ENCODE measurements around the gene ADAM22. TPM values are rescaled to one million over a fixed set of nuclear protein-coding genes. Genes with fewer than 3 reads are reported as not detected.

Gene ADAM22
- total RNA-seq, 1 experiment from 2014 or later: 10.0 TPM

GRCh38 chr7:88111140-88111743, 177.2 kb downstream of the ADAM22 start:
- Histone ChIP-seq H3K9me3 (ENCODE audit: control insufficient read depth in 1 of 2, insufficient read depth in 1 of 2, low read depth in 1 of 2, low read length in 2 of 2) (no peaks in the 10 kb centered on the region), H3K4me2 (ENCODE audit: low read length) (no peak overlapping the region), H3K27ac (ENCODE audit: low read depth, low read length) (no peak overlapping the region), H3K4me3 (replicated peaks in 1 of 2; ENCODE audit: low read depth in 1 of 2, low read length in 2 of 2) (no peak overlapping the region), H3K36me3 (ENCODE audit: control insufficient read depth in 1 of 2, insufficient read depth in 2 of 2, low read length in 2 of 2) (no peaks in the 10 kb centered on the region), H2AFZ (ENCODE audit: low read depth, low read length, poor library complexity, severe bottlenecking) (no peak overlapping the region), H4K20me1 (ENCODE audit: insufficient read depth) (no peaks in the 10 kb centered on the region), H3K4me1 (ENCODE audit: control insufficient read depth in 1 of 2, insufficient read depth in 2 of 2, low read length in 2 of 2) (no peaks in the 10 kb centered on the region), H3K9ac (ENCODE audit: low read length) (no peak overlapping the region), H3K27me3 (ENCODE audit: insufficient read depth, low read length) (no peaks in the 10 kb centered on the region), H3K79me2 (ENCODE audit: insufficient read depth, low read length) (no peaks in the 10 kb centered on the region), H3K9me2 (ENCODE audit: insufficient read depth) (no peaks in the 10 kb centered on the region)
- ChIA-PET RAD21 (ENCODE audit: low non-redundant PET in 1 of 2, low total read pairs in 2 of 2, uncharacterized antibody in 2 of 2, unreplicated experiment in 2 of 2) (interaction anchor here in 1 of 2 experiments (0.9 kb wide), 1 partner anchor 606 kb away, joined by 3 read pairs; no protein-coding TSS in a partner anchor), POLR2A (no interaction called here), CTCF (interaction anchor here (0.7 to 1.8 kb wide), 12 partner anchors 9 to 605 kb away, joined by 3 to 20 read pairs (median 3); partner anchors contain the start of gene ADAM22)
- peak; percentile 40; the same call in 1 of the 2 replicates for ATAC-seq
- intact Hi-C loops (cut with micrococcal nuclease): loop anchor here (1.0 to 10.0 kb wide), 5 partner anchors 177 to 796 kb away; partner anchors contain the start of gene ADAM22
- no peak for TF ChIP-seq EZH2 (IDR thresholded peaks at IDR 0.05)
- no peak for TF ChIP-seq ZNF274 (IDR thresholded peaks at IDR 0.05; ENCODE audit: low read depth, low read length)
- TF ChIP-seq ZBTB33 (IDR thresholded peaks at IDR 0.05; ENCODE audit: extremely low read depth, insufficient replicate concordance, low read length): no peak
- TF ChIP-seq TCF7L2 (IDR thresholded peaks at IDR 0.05; ENCODE audit: borderline replicate concordance, extremely low read depth, insufficient read depth, insufficient read length): no peak
- no peak for TF ChIP-seq POLR2A (IDR thresholded peaks at IDR 0.05; ENCODE audit: borderline replicate concordance, extremely low read depth, insufficient read depth, insufficient read length)
- TF ChIP-seq JUND (IDR thresholded peaks at IDR 0.05): peak; percentile 12; the same call in 1 of the 2 replicates
- peak; percentile 29 to 55 (median 55); a peak in 5 of 6 replicates for TF ChIP-seq CTCF (IDR thresholded peaks at IDR 0.05 in 2 of 3, conservative IDR thresholded peaks at IDR 0.05 in 1 of 3; ENCODE audit: borderline replicate concordance in 1 of 3, insufficient read depth in 1 of 3, low read depth in 2 of 3, low read length in 2 of 3)
- TF ChIP-seq RAD21 (IDR thresholded peaks at IDR 0.05; ENCODE audit: low read depth): peak; percentile 79
- BruUV-seq (replicated peaks): no TSS peak
- peak; percentile 36 for DNase-seq (ENCODE audit: low read depth, low spot score)
